ENCODE measurements around the gene ITGA1.

The ITGA1 gene

DNA sequence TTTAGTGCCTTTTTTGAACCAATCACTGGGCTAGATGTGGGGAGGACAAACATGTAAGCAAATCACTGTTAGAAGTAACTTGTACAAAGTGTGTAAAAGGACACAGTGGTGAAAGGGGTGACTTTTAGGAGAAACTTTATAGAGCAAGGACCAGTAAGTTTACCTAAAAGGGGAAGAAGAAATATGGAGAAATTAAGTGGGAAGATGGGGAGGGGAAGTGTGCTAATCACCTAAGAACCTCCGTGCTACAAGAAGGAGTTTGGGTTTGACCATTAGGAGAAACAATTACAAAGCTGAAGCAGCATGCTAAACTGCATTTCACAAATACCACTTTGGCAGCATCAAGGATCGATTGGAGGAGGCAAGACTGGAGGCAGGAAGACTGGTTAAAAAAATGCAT, 17.3 kb downstream of the ITGA1 start:
- TF ChIP-seq, protein P1, sequence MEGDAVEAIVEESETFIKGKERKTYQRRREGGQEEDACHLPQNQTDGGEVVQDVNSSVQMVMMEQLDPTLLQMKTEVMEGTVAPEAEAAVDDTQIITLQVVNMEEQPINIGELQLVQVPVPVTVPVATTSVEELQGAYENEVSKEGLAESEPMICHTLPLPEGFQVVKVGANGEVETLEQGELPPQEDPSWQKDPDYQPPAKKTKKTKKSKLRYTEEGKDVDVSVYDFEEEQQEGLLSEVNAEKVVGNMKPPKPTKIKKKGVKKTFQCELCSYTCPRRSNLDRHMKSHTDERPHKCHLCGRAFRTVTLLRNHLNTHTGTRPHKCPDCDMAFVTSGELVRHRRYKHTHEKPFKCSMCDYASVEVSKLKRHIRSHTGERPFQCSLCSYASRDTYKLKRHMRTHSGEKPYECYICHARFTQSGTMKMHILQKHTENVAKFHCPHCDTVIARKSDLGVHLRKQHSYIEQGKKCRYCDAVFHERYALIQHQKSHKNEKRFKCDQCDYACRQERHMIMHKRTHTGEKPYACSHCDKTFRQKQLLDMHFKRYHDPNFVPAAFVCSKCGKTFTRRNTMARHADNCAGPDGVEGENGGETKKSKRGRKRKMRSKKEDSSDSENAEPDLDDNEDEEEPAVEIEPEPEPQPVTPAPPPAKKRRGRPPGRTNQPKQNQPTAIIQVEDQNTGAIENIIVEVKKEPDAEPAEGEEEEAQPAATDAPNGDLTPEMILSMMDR (IDR thresholded peaks at IDR 0.05), result no peak
- H3K27me3 Mint-ChIP-seq (ENCODE audit: low read depth, poor library complexity), result no peaks in the 10 kb centered on the region
- peaks cover 42% of the 10 kb centered on the region for H3K4me1 Mint-ChIP-seq
- no peak overlapping the region for H3K4me3 Mint-ChIP-seq
- DNase-seq, result no peak
- H3K9me3 Mint-ChIP-seq, result no peaks in the 10 kb centered on the region
- peaks cover 16% of the 10 kb centered on the region for H3K36me3 Mint-ChIP-seq (ENCODE audit: low read depth)
- H3K27ac Mint-ChIP-seq, result no peak overlapping the region

DNA sequence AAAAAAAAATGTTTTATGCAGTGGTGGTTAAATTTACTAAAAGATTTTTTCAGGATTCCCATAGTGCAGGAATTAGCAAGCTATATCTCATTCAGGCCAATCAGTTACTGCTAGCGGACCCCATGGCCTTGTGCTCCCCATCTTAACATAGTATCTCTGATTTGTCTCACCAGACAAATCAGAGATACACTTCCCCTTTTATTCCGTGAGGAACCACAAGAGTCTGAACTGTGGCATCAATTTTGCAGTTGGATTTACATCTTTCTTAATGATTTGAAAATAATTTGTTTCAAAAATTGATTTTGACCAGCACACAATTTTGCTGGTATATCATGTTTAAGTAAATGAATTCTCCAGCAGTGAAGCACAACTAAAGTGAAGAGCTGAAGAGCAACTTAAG, 17.9 kb downstream of the ITGA1 start:
- Mint-ChIP-seq H3K27me3 (ENCODE audit: low read depth, poor library complexity) (no peaks in the 10 kb centered on the region), H3K27ac (no peak overlapping the region), H3K36me3 (ENCODE audit: low read depth) (peaks cover 16% of the 10 kb centered on the region), H3K4me1 (peaks cover 42% of the 10 kb centered on the region), H3K4me3 (no peak overlapping the region), H3K9me3 (no peaks in the 10 kb centered on the region)
- DNase-seq, result no peak
- TF ChIP-seq, protein P1 (IDR thresholded peaks at IDR 0.05), result no peak

DNA sequence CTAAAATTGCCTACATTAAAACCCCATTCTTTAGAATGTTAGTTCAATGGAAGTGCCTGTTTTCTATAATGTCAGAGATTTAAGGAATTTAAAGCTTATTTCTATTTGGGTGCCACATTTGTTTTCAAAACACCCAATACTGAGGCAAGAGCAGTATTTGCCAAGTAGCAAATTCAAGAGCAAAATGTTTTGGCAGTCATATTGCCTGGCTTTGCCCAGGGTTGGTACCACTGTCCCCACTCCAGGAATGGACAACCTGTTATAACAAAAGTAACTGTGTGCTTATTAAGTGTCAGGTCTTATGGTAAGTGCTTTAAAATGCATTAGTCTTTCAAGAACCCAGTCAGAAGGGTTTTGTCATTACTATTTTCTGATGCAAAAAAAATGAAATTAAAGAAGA, 19.3 kb downstream of the ITGA1 start:
- Mint-ChIP-seq H3K27ac (no peak overlapping the region), H3K36me3 (ENCODE audit: low read depth) (peaks cover 16% of the 10 kb centered on the region), H3K27me3 (ENCODE audit: low read depth, poor library complexity) (no peaks in the 10 kb centered on the region), H3K9me3 (no peaks in the 10 kb centered on the region), H3K4me1 (peaks cover 27% of the 10 kb centered on the region), H3K4me3 (no peak overlapping the region)
- no peak for DNase-seq
- TF ChIP-seq, protein P1 (IDR thresholded peaks at IDR 0.05), result no peak

DNA sequence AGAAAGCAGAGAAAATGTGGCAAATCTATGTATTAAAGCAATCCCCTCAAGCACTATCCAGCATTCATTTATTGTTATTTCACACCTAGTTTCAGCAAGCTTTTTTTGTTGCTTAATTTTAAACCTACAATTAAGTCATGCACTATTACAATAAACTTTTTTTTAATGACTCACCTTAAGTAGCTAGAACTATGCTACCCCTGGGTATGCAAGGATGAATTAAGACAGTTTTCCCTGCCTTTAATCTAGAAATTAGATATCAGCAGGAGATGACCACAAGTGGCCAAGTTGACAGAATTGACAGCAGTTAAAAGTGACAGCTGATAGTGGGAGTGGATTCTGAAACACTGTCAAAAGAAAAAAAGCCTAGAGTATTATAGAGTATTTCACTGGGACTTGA, 20.0 kb downstream of the ITGA1 start:
- Mint-ChIP-seq H3K9me3 (no peaks in the 10 kb centered on the region), H3K4me3 (no peak overlapping the region), H3K4me1 (peaks cover 21% of the 10 kb centered on the region), H3K27ac (no peak overlapping the region), H3K36me3 (ENCODE audit: low read depth) (peaks cover 16% of the 10 kb centered on the region), H3K27me3 (ENCODE audit: low read depth, poor library complexity) (no peaks in the 10 kb centered on the region)
- DNase-seq, result no peak
- TF ChIP-seq, protein P1 (IDR thresholded peaks at IDR 0.05), result no peak

DNA sequence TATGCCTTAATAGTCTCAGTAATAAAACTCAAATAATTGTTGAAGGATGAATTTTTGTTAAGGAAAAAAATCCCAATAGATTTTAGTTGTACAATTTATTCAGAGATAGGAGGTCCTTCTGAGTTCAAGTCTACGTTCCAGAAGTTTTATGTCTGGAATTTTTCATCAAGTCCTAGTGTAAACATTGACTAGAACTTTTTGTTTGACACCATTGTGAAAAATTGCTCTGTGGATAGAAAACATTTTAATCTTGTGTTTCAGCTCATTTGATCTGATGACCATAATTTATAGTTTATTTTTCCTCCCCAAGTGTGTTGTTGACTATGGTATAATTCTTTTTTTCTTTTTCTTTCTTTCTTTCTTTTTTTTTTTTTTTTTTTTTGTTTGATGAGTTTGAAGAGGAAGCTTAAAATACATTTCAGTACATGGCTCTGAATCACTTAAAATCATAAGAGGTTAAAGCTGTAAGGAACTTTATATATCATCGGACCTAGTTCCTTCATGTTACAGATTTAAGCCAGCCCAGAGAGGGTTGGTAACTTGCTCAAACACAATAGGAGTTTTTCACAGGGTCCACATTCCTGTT, 20.7 kb downstream of the ITGA1 start:
- Mint-ChIP-seq H3K9me3 (no peaks in the 10 kb centered on the region), H3K27ac (no peak overlapping the region), H3K4me1 (peaks cover 14% of the 10 kb centered on the region), H3K4me3 (no peak overlapping the region), H3K36me3 (ENCODE audit: low read depth) (peaks cover 16% of the 10 kb centered on the region), H3K27me3 (ENCODE audit: low read depth, poor library complexity) (no peaks in the 10 kb centered on the region)
- TF ChIP-seq, protein P1 (IDR thresholded peaks at IDR 0.05), result no peak
- DNase-seq, result no peak

DNA sequence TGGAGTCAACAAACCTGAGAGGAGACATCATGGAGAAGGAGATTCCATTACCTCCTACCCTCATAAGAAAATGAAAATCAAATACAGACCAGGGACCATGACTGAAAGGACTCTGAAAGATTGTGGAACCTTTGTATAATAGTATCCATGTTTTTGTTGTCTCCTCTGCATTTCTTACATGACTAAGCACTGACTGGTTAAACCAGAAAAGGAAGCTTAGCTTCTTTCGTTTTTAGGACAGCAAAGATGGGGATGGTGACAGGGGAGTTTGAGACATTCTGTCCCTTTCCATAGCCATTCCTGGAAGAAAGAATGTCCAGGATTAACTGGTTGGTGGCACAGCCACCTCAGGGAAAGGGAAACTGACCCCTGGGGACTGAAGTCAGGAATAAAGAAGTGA, 22.2 kb downstream of the ITGA1 start:
- Mint-ChIP-seq H3K27me3 (ENCODE audit: low read depth, poor library complexity) (no peaks in the 10 kb centered on the region), H3K4me1 (peaks cover 4% of the 10 kb centered on the region), H3K9me3 (no peaks in the 10 kb centered on the region), H3K4me3 (no peak overlapping the region), H3K36me3 (ENCODE audit: low read depth) (peaks cover 9% of the 10 kb centered on the region), H3K27ac (no peak overlapping the region)
- TF ChIP-seq, protein P1 (IDR thresholded peaks at IDR 0.05), result no peak
- no peak for DNase-seq

Measured in nephron progenitor cell (in vitro differentiated cells).